Measurements from ENCODE around the gene NARS2.

NARS2 gene

DNA sequence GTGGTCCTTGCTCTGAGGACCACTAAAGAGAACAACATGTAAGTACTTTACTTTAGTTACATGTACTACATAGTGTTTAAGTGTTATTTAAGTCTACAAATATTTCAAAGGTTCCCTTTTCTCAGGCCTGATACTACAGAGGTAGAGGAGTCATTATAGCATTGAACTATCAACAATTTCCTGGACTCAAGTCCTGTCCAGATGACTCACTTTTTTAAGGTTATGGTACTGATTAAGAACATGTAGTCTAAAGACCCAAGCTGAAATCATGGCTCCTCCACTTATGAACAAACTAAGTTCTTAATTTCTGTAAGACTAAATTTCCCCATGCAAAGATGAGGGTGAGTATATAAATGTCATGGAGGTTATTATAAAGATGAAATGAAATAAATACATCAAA, 74.7 kb downstream of the NARS2 start:
- Mint-ChIP-seq H3K9me3 (no peaks in the 10 kb centered on the region), H3K4me3 (no peak overlapping the region), H3K27ac (no peak overlapping the region), H3K36me3 (ENCODE audit: low read depth) (peaks cover 22% of the 10 kb centered on the region), H3K27me3 (ENCODE audit: low read depth, poor library complexity) (no peaks in the 10 kb centered on the region), H3K4me1 (no peaks in the 10 kb centered on the region)
- DNase-seq = no peak
- TF ChIP-seq, protein P1, sequence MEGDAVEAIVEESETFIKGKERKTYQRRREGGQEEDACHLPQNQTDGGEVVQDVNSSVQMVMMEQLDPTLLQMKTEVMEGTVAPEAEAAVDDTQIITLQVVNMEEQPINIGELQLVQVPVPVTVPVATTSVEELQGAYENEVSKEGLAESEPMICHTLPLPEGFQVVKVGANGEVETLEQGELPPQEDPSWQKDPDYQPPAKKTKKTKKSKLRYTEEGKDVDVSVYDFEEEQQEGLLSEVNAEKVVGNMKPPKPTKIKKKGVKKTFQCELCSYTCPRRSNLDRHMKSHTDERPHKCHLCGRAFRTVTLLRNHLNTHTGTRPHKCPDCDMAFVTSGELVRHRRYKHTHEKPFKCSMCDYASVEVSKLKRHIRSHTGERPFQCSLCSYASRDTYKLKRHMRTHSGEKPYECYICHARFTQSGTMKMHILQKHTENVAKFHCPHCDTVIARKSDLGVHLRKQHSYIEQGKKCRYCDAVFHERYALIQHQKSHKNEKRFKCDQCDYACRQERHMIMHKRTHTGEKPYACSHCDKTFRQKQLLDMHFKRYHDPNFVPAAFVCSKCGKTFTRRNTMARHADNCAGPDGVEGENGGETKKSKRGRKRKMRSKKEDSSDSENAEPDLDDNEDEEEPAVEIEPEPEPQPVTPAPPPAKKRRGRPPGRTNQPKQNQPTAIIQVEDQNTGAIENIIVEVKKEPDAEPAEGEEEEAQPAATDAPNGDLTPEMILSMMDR (IDR thresholded peaks at IDR 0.05) = no peak

DNA sequence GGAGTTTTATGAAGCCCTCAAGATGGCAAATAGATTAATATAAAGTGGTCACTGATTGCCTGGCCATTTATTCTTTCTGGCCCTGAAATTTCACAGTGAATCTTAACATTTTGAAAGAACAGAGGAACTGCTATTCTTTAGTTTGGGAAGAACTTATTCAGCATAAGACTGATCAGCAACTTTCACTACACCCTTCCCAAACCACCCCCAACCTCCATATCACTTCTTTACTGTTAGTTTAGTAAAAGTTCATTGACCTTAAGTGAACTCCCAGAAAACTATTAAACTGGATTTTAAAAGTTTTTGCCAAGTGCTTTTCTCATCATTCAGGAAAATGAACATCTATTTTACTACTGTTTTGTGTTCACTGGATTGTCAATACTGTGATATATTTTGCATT, 77.4 kb downstream of the NARS2 start:
- Mint-ChIP-seq H3K9me3 (no peaks in the 10 kb centered on the region), H3K27ac (no peak overlapping the region), H3K27me3 (ENCODE audit: low read depth, poor library complexity) (peaks cover 3% of the 10 kb centered on the region), H3K36me3 (ENCODE audit: low read depth) (peaks cover 11% of the 10 kb centered on the region), H3K4me1 (no peaks in the 10 kb centered on the region), H3K4me3 (no peak overlapping the region)
- TF ChIP-seq, protein P1 (IDR thresholded peaks at IDR 0.05) = no peak
- no peak for DNase-seq

DNA sequence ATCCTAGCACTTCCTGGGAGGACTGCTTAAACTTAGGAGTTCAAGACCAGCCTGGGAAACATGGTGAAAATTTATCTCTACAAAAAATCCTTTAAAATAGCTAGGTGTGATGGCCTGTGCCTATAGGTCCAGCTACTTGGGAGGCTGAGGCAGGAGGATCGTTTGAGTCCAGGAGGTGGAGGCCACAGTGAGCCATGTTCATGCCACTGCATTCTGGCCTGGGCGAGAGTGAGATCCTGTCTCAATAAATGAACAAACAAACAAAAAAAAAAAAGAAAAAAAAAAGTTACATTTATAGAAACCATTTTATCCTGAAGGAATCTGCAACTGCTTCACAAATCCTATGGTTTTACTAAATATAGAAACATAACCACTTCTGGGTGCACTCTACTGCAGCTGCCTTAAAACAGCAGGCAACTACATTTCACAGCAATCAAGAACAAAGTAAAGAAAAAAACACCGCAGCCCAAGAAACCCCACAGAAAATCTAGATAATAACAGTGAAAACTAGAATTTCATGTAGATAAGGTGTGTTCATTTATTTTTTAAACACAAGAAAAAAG, 81.2 kb downstream of the NARS2 start:
- no peak overlapping the region for H3K27ac Mint-ChIP-seq
- H3K36me3 Mint-ChIP-seq (ENCODE audit: low read depth) = peaks cover 21% of the 10 kb centered on the region
- no peaks in the 10 kb centered on the region for H3K9me3 Mint-ChIP-seq
- H3K4me3 Mint-ChIP-seq = no peak overlapping the region
- no peak for DNase-seq
- H3K27me3 Mint-ChIP-seq (ENCODE audit: low read depth, poor library complexity) = peaks cover 3% of the 10 kb centered on the region
- TF ChIP-seq, protein P1 (IDR thresholded peaks at IDR 0.05) = no peak
- H3K4me1 Mint-ChIP-seq = no peaks in the 10 kb centered on the region

DNA sequence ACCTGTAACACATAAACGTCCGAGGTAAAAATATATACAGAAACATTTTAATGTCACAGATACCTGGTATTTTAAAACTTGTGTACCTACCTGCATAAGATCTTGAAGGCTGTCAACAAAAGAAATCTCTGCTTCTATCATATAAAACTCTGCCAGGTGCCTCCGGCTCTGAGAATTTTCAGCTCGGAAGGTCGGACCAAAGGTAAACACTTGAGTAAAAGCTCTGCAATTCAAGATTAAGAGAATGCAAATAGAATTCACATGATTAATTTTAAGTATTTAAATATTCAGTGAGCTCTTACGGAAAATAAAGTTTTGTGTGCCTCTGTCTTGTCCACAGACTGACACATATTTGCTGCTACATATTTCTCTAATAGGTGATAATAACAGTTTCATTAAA, 81.7 kb downstream of the NARS2 start:
- Mint-ChIP-seq H3K27me3 (ENCODE audit: low read depth, poor library complexity) (peaks cover 3% of the 10 kb centered on the region), H3K4me3 (no peak overlapping the region), H3K4me1 (no peaks in the 10 kb centered on the region), H3K36me3 (ENCODE audit: low read depth) (peaks cover 26% of the 10 kb centered on the region), H3K9me3 (no peaks in the 10 kb centered on the region), H3K27ac (no peak overlapping the region)
- TF ChIP-seq, protein P1 (IDR thresholded peaks at IDR 0.05) = no peak
- no peak for DNase-seq

DNA sequence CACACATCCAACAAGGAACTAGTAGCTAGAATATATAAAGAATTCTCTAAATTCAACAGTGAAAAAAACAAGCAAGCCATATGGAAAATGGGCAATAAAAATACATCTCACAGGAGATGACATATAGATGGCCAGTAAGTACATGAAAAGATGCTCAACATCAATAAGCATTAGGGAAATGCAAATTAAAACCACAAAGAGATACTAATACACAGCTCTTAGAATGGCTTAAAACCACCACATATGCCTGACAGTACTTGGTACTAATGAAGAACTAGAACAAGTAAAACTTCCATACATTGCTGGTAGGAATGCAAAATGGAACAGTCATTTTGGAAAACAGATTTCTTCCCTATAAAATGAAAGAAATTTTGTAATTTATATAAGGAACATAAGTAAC, 85.5 kb downstream of the NARS2 start:
- no peak for DNase-seq
- H3K27me3 Mint-ChIP-seq (ENCODE audit: low read depth, poor library complexity) = no peaks in the 10 kb centered on the region
- H3K9me3 Mint-ChIP-seq = peaks cover 14% of the 10 kb centered on the region

DNA sequence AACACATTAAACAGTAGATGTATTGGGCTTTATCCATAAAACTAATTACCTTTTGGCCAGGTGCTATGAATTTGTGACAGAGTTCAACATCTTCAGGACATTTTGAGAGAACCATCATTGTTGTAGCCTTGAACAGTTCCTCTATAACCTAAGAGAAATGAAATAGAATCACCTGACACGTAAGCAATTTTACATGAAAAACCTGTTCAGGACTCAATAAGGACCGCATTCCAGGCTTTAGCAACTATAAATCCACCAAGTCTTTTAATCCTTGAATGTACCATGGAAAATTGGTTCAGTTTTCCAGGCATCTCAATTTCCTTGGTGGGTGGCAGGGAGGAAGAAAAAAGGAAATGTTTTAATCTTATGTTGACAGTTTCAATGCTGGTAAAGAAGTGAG, 96.1 kb downstream of the NARS2 start:
- DNase-seq = no peak
- Mint-ChIP-seq H3K9me3 (peaks cover 16% of the 10 kb centered on the region), H3K27ac (no peak overlapping the region), H3K27me3 (ENCODE audit: low read depth, poor library complexity) (no peaks in the 10 kb centered on the region), H3K4me3 (no peak overlapping the region), H3K36me3 (ENCODE audit: low read depth) (peaks cover 53% of the 10 kb centered on the region), H3K4me1 (no peaks in the 10 kb centered on the region)
- TF ChIP-seq, protein P1 (IDR thresholded peaks at IDR 0.05) = no peak

More for the DNA sequence above, 85.5 kb downstream of the NARS2 start:
- no peaks in the 10 kb centered on the region for H3K4me1 Mint-ChIP-seq
- H3K4me3 Mint-ChIP-seq = no peak overlapping the region
- TF ChIP-seq, protein P1 (IDR thresholded peaks at IDR 0.05) = no peak
- H3K27ac Mint-ChIP-seq = no peak overlapping the region
- peaks cover 58% of the 10 kb centered on the region for H3K36me3 Mint-ChIP-seq (ENCODE audit: low read depth)

All from nephron progenitor cell (in vitro differentiated cells).